Measurements from ENCODE around the gene RIPPLY2.

DNA sequence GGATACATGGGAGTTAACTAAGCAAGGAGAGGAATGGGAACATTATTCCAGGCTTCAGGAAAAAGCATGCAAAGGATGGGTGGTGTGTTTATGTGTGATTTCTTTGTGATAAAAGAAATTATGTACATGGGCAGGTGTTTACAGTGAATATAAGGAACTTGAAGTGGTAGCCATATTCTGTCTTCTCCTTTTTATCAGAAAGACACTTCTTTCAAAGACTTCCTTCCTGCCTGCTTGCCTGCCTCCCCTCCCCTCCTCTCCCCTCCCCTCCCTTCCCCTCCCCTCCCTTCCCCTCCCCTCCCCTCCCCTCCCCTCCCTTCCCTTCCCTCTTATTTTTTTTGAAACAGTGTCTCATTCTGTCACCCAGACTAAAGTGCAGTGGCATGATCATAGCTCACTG lies 20.7 kb downstream of the RIPPLY2 start:
- TF ChIP-seq, protein P1, sequence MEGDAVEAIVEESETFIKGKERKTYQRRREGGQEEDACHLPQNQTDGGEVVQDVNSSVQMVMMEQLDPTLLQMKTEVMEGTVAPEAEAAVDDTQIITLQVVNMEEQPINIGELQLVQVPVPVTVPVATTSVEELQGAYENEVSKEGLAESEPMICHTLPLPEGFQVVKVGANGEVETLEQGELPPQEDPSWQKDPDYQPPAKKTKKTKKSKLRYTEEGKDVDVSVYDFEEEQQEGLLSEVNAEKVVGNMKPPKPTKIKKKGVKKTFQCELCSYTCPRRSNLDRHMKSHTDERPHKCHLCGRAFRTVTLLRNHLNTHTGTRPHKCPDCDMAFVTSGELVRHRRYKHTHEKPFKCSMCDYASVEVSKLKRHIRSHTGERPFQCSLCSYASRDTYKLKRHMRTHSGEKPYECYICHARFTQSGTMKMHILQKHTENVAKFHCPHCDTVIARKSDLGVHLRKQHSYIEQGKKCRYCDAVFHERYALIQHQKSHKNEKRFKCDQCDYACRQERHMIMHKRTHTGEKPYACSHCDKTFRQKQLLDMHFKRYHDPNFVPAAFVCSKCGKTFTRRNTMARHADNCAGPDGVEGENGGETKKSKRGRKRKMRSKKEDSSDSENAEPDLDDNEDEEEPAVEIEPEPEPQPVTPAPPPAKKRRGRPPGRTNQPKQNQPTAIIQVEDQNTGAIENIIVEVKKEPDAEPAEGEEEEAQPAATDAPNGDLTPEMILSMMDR (IDR thresholded peaks at IDR 0.05), result no peak
- TF ChIP-seq POLR2A (IDR thresholded peaks at IDR 0.05), result no peak
